Medulla oblongata (tissue), 1 donor: ENCODE results near the gene STMP1.
"Not testable (repeated sequence)": the region's sequence is repeated elsewhere in the genome, so short reads cannot be mapped to it uniquely, and the experiment has no call there.

ENCODE experiments used
- DNase-seq: peaks from one replicate; pipeline ENCODE4 v3.0.0-alpha.2; 2015; ENCODE audit errors: extremely low spot score

The STMP1 gene

DNA sequence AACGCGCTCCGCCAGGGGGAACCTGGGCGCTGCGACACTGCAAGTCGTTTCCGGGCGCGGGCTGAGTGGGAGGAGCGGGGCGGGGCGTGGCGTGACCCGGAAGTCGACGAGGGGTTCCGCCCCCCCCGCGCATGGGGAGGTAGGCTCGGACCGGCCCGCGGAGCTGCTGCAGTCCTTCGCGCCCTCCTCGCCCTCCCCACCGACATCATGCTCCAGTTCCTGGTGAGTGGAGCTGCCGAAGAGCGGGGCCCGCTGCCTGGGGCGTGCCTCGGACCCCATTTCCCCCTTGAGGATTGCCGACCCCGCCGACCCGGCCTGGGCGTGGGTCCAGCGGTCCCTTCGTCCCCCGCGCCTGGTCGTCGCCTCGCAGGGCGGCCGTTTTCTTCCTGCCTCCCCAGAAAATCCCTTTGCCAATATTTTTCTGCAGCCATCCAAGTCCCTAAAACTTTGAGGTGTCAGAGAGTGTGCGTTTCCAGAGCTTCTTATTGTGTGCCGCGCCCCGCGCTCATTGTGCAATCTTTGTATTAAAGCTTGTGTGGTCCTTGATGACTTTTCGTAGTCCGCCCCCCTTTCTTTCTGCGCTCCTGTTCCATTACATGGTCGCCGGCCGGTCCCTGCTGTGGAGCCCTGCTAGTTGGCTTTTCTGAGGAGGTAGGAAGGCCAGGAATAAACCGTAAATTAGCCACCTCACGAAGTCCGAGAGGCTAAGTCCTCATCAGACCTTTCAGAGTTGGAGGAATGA, at the start of gene STMP1:
Gene STMP1 (plus strand): TSS at position 142 of the 742 bp plus-strand sequence.
- peak; percentile 95 for DNase-seq

DNA sequence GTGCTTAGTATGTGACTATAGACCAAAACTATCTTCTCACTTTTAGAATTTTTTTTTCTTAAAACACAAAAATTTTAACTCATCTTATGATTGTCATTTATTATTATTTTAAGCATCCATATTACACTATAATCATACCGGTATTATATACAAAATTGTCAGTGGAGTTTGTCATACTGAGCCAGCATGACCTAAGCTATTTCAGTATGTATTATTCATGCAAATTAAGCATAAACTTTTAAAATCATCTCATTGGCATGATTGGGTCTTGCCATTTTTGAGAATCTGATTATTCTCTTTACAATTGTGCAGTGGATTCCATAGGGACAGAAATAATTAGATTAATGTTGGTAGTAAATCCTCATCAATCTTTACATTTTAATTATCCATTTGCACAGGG, 46.2 kb upstream of the STMP1 start:
- no peak for DNase-seq

DNA sequence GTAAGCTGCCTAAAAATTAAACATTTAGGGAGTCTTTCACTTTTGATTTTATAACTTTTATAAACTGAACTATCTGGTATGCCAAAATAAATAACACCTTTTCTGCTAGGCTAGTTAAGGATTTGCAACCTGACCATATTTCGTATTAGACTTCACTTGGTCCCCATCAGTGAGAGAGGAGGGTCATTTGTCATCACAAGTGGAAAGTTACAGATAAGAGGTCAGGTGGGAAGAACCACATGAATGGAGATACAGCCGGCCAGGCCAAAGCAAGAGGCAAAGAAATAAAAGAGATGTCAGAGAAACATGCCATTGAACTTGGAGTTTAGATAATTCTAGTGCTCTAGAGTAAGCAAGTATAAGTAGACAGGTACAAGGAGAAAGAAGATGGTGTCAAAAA, 44.5 kb upstream of the STMP1 start:
- DNase-seq, result no peak

DNA sequence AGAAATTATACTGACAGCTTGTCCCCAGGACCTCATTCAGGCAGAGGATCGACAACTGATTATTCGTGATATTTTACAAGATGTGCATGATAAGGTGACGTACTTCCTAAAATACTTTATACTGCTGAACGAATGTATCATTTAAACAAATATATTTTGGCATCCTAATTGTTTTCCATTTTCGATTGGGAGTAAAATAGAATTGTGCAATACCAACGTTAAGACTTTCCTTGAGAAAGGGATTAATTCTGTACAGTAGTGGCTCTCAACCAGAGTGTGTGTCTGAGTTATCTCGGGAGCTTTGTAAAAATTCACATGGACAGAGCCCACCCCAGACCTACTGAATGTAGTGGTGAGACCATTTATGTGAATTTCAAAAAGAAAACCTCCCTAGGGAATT, 43.8 kb upstream of the STMP1 start:
- DNase-seq, result no peak

DNA sequence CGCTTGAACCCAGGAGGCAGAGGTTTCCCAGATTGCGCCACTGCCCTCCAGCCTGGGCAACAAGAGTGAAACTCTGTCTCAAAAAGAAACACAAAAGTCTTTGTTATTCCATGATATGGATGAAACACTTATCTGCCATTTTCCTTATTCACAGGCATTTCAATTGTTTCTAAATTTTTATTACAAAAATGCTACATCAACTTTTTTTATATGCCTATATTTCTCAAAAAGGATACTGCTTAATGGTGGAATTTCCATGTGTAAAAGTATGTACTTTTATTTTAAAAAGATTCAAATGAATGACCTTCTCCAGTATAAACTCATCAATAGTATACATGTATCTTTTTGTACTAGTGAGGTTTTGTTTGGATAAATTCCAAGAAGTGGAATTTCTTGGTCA, 41.9 kb upstream of the STMP1 start:
- no peak for DNase-seq

DNA sequence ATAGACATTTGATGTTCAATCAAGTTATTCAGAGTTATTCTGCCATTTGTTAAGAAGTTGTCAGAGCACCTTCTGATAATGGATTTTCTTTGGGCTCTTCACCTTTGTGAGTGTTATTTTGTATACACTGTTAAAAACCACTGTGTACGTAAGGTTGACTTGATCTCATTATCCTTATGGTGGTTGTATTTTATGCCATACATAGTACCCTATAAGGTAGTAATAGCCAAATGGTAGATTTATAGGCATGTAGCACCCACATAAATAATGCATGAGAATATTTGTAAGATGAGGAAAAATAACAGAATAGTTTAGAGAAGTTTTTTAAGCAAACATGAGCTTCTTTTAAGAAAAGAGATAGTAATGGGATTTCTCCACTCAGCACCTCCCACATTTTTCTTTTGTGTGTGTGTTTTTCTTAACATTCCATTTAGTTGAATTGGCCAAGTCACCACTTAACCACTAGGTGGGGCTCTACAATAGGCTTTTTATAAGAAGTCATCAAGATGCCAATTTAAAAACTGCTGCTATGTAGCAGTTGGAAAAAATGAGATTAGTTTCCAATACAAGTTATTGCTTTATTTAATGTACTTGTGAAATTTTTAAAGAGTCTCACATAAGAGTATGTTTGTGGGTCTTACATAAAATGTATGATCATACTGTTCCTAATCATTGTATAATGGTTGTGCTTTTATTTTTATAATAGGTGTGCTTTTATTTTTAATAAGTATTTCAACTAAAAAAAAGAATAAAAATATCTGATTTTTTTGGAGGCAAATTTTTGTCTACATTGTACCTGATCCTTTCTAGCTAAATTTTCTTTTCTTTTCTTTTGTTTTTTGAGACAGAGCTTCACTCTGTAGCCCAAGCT, 41.1 kb upstream of the STMP1 start:
- DNase-seq, result peak; percentile 88

DNA sequence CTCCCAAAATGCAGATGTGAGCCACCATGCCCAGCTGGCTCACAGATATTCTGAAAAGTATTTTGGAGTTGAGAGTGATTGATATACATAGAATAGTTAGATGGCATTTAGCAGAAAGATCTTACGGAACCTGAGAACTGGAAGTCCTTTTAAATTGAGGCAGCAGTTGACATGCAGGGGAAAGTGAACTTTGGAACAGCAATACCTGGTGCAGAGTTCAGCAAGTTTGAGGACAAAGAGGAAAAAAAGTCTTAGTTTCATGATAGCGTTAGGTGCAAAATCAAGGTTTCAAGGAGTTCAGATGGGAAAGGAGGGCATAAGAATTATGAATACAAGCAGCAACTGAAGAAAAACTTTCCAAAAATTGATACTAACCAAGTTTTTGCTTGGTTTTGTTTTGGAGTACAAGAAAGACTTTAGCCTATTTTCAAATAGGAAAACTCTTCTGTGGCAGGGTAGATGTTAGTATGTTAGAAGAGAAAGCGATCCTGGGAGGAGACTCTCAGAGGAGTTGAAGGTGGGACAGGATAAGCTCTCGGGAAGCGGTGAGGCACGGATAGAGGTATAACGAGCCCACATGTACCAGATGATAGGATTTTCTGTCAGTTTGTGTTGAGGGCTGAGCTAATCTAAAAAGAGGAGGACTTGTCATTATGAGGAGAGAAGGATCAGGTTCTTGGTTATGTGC, 28.0 kb upstream of the STMP1 start:
- no peak for DNase-seq

DNA sequence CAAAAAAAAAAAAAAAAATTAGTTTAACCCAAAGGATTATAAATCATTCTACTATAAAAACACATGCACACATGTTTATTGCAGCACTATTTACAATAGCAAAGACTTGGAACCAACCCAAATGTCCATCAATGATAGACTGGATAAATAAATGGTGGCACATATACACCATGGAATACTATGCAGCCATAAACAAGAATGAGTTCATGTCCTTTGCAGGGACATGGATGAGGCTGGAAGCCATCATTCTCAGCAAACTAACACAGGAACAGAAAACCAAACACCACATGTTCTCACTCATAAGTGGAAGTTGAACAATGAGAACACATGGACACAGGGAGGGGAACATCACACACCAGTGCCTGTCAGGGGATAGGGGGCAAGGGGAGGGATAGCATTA, 22.6 kb upstream of the STMP1 start:
- not testable (repeated sequence) for DNase-seq

DNA sequence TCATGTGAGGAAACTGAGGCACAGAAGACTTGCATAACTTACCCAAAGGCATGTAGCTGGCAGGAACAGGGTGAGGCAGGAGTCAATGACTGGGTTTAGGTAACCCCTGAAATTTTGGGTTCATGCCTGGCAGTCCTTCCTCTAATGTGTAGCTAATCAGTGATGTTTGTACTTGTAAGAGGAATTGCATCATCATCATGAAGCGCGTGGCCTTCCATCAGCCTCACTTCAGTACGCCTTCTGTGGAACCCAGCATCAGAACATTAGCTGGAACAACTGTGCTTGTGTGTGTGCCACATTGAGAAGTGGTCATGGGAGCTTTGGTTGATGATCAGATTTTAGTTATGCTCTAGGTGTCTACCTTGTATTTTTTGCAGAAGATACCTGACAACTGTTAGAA, 18.2 kb upstream of the STMP1 start:
- no peak for DNase-seq

DNA sequence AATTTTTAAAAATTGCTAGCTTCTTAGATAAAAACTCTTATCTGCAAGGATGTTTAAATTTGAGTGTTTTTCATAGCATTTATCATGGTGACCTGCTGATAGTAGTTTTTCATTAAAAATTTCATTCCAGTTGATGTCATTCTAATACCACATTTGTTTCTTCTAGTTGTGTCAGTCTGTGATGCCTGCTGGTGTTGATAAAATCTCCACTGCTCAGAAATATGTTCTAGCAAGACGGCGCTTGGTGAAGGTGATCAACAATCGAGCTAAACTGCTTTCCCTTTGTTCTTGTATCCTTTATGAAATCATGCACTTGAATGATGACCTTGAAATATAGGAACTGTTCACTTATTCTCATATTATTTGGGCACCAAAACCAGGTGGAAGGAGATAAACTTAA, 17.6 kb upstream of the STMP1 start:
- no peak for DNase-seq

DNA sequence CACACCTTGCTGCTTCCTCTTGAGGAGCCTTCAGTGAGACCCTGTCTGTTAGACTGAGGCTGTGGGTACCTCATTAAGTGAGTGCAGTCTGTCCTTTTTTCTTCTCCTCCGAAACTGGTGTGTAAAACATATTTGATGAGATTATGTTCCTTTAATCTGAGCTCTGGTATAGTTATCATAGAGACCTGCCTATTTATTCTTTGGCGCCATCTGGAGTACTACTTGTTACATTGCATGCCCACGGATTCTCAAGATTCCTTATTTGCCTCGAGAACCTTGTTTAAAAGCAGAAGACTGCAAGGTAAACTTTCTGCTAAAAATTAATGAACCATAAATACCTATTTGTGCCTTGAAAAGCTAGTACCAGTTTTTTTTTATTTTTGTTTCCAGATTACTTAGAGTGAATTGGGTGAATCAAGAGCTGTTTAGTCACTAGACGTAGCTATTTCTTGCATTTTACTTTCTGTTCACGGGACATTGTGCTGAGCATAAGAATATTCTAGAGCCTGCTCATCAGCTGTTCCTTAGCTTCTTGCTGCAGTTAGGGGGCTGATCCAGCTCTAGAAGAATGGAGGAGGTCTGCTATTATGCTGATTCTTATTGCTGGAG, 16.9 kb upstream of the STMP1 start:
- peak; percentile 79 for DNase-seq

DNA sequence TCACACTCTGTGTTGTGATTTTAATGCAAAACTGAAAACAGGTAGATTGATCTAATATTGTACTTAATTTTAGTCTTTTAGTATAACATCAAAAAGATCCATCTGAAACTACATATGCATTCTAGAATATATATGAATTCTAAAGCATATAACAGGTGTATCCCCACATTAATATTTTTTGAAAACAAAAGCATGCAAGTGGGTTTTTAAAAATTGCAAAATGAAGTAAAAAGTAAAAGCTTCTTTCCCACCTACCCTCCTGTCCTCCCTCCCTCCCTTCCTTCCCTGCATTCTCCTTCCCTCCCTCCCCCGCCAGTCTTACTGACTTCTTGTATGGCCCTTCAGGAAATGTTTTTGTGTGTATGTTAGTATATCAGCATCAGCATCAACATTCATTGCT, 14.6 kb upstream of the STMP1 start:
- no peak for DNase-seq

DNA sequence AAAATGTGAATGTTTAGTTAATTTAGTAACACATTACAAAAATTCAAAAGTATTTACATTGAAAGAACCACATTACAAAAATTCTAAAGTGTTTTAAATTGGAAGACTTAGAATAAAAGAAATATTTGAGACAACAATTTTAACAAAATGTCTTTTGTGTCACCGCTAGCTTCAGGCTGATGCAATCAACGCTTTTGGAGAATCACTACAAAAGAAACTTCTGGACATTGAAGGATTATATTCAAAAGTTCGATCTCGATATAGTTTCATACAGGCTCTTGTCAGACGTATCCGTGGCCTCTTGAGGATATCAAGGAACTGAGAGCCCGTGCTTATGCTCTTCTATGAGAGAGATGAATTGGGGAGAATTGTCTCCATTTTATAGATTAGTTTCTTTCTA, 14.1 kb upstream of the STMP1 start:
- DNase-seq, result no peak

DNA sequence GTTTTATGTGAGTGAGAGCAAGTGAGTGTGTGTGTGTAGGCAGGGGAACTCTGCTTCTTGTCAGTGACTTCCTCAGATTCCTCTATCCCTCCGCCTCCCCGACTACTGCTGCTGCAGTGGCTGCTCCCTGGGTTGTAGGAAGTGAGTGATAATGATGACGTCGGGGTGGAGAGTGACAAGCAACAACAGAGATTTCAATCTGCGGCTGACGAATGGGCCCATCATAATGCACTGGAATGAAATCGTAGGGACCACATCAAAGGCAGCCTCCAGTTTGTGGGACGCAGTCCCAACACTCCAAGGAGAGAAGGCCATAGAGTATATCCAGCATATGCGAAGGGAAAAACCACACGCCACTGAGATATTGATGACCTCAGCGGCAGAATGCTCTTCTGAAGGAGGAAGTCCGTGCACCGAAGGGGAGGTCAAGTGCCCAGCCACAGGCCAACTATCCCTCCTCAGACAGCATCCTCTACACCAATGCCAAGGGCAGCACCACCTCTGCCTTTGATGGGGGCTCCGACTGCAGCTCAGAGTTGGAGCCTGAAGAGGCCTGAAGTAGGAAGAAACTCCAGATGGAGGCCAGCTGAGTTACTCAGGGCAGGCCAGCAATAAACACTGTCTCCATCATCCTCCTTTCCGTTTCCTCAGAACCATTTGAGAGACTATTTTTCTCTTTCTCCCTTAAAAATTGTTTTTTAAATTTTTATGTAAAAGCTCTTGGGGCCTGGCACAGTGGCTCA, 11.3 kb upstream of the STMP1 start:
- no peak for DNase-seq

DNA sequence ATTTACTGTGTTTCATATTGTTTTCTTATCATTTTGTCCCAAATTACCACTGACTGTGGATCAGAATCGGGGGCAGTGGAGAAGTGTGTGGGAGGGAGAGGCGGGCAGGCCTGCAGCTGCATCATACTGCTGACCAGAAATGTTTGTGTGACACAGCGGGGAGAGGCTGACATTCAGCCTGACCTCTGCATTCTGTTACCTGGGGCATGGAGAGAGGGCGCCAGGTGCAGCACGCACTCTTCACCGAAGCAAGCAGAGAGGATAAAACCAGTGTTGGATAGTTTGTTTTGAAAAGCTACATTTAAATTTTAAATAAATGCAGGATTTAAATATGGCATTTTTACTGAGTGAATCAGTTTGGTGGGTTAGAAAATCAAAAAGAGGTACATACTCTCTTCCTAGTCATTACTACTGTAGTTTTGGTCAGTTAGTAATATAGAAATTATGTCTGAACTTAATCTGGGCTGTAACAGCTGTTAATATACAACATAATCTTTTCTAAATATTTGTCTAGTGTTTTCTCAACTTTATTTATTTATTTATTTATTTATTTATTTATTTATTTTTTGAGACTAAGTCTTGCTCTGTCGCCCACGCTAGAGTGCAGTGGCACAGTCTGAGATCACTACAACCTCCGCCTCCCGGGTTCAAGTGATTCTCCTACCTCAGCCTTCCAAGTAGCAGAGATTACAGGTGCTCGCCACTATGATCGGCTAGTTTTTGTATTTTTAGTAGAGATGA, 8.8 kb upstream of the STMP1 start:
- DNase-seq, result no peak

DNA sequence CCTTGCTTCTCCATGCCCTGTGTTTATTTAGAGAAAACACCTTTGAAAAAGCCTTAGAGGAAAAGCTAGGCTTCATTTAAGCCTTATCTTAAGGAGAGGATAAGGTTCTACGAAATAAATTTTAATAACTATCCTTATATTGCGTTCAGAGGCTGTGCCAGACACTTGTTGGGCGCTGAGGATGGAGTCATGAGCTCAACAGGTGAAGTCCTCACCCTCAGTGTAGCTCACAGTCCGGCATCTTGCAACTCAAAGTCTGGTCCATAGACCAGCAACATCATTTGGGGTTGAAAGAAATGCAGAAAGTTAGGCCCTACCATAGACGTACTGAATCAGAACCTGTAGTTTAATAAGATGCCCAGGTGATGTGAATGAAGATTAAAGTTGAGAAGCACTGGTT, 3.8 kb upstream of the STMP1 start:
- DNase-seq, result no peak

DNA sequence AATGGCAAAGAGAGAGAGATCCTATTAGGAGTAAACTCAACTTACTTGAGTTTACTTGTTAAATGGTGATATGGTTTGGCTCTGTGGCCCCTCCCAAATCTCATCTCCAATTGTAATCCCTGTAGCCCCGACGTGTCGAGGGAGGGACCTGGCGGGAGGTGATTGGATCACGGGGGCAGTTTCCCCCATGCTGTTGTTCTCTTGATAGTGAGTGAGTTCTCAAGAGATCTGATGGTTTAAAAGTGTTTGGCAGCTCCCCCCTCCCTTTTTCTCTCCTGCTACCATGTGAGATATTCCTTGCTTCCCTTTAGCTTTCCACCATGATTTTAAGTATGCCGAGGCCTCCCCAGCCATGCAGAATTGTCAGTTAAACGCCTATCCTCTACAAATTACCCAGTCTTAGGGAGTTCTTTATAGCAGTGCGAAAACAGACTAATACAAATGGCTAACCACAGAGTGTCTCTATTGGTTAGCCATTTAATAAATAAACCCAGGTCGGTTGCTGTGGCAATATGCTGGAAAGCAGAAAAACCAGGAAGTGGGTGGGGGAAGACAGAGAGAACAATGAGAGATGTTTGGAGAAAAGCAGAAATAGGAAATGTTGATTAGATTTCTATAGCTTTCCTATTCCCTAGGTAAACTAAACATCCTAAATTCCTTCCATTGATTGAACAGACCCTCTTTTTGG, 3.0 kb upstream of the STMP1 start:
- DNase-seq, result no peak

DNA sequence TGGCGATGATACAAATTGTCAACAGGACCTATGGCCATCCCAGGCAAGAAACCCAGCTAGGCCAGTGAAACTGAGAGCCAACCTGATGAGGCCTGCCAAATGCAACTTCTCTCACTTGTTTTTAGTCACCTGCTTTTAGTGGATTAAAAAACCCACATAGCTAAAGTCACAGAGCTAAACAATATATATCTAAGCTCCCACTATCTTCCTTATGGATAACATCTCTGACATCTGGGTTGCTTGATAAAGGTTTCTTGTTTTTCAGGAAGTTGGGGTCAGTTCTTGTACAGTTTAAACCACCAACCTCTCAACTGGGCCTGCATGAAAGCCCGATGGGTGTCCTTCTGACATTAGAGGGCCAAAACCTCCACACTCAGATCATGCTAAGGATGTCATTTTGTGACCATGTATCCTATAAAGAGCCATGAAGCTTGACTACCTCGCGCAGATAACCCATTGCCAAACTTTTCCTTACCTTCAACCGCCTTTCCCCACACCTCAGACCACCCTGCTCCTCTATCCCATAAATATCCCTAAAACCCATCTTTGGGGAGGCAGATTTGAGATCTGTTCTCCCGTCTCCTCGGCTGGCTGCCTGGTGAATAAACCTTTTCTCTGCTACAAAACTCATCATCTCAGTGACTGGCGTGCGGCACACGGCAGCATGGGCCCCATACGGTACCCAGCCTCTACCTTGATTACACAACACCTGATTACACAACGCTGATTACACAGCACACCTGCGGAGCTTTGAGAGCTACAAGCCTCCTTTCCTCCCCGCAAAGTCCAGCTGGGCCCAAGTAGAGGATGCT, 797 bp upstream of the STMP1 start:
- DNase-seq, result peak; percentile 16

DNA sequence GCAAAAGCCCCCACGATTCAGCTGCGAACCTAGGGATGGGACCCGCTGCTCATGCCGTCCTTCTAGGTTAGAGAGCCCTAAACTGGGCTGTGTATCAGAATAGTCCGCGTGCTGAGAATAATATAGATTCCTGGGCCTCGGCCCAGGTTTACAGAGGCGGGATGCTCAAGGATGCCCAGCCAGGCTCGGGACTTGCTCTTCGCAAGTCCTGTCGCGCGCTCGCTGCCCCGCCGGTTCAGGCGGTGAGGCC, 266 bp upstream of the STMP1 start:
- no peak for DNase-seq
